Fibroblast of peridontal ligament (primary cell): Measurements from ENCODE around the gene HOXA9.

ENCODE experiments used
- DNase-seq: peaks from one replicate; pipeline ENCODE4 v3.0.0-alpha.2; 2010; ENCODE audit errors: extremely low read depth

Gene HOXA9

DNA sequence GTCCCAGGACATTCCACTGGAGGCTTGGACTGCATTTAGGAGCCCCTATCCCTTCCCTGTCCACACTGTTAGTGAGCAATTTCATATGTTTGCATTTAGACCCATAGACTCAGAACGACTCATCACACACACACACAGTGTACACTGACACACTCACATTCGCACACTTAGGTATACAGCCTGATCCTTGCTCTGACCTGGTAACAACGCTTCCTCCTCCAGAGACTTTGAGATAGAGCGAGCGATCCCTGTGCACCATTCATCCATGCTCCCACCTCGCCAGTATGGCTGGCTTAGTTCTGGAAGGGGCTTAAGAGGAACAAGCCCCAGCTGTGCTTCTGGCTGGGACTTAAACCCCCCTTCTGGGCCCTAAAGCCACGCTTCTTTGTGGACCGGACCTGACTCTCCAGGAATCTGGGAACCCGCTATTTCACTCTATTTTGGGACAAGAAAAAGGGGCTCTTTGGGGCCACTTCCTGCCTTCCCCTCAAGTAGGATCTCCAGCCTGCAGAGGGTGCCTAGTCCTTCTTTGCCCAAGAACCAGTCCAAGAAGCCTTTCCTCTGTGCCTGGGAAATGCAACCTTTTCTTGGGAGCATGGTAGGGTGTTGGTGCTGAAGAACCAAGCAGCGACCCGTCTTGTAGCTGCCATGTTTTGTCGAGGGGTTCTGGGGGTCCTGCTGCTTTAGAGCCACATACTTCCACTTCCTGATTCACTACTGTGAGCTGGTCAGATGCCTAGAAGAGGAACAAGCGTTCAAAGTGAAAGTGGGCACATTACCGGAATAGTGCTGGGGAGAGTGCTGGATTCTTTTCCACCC lies 35.6 kb upstream of the HOXA9 start:
- no peak for DNase-seq

DNA sequence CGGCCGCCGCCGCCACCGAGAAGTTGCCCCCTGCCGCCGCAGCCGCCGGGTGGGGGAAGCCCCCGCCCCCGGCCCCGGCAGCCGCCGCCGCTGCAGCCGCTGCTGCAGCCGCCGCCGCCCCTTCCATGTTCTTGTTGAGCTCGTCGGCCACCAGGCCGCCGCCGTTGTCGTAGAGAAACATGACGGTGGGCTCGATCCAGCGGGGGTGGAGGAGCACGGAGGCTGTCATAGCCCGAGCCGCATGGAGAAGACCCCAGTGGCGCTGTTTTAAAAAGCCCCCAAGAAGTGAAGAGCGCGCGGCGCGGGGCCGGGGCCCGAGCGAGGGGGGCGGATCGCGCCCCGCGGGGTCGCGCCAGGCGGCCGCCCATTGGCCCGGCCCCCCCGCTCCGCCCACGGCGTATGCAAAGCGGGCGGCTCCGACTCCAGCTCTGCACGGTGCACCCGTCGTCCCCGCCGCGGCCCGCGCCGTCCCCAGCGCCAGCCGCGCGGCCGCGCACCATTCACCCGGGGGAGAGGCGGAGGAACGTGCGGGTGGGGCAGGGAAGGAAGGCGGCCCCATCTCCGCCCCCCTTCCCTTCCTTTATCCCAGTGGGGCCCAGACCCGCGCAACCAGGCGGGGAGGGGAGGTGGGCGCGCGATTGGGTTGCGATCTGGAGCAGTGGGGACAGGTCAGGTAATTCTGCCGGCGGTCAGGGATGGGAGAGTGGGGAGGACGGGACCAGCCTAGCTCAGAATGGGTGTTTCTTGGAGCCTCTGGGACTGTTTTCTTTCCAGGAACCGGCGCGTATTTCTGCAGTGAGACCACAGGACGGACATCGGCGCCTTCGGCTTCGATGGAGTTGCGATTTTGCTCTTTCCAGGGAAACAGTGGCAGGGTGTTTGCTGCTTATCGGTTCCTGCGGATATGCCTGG lies 34.8 kb upstream of the HOXA9 start, which contains the start of gene HOXA13:
TSS of gene HOXA13 (minus strand) at position 243 of the 912 bp plus-strand sequence. CDS start at position 229, 14 bp downstream.
- DNase-seq: no peak

DNA sequence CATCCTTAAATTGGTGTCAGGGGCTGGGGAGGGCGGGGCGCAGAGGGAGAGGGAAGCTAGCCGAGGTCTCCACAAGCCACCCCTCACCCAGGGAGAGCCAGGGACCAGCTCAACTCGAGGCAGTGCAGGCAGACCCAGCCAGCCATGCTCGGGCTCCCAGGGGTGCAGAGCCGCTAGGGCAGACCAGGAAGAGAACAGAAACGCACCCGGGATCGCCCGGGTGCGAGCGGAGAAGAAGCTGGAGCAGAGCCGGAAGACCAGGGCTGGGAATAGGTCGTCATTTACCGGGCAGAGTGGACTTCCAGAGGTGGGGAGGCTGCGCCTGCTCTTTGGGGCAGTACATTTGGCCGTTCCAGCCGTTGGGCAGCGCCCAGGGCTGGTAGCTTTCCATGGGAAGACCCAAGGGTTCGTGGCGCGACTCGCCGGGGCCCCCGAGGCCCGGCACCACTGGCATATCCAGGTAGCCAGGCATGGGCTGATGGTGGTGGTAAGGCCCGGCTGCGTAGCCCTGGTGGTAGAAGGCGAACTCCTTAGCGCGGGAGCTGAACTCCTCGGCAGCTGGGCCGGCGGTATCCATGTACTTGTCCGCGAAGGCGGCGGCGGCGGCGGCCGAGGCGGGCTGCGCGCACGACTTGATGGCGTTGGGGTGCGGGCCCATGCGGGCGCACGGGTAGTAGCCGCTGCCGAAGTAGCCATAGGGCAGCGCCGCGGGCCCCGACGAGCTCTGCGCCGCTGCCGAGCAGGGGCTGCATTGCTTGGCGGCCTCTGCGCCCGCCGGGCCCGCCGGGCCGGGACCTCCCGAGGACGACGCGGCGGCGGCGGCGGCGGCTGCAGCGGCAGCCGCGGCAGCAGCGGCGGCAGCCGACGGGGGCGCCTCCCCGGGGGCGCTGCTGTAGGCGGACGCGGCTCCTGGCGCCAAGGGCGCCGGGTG lies 33.8 kb upstream of the HOXA9 start:
- no peak for DNase-seq

DNA sequence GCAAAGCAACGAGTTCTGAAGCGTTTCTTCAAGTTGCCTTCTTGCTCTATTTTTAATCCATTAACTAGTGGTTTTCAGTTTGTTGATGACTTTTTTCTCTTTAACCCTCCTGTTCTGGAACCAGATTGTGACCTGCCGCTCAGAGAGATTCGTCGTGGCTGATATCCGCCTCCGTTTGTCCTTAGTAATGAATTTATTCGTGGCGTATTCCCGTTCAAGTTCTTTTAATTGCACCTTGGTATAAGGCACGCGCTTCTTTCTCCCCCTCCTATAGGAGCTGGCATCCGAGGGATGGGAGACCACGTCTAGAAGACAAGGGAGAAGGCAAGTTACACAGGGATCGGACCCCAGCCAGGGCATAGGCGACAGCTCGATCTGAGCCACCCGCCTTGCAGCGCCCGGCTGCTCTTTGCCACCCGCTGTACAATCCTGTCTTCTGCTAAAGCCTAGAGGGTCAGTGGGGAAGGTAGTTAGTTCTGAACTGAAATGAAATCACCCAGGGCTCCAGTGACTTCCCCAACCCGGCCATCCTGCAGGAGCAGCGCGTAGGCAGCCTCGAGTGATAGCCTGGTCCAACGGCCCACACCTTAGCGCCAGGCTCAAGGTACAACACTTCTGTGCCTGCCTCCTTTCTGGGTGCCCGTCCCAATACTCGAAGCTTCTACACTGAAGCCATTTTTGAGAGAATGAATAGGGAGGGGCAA lies 33.0 kb upstream of the HOXA9 start:
- DNase-seq: no peak

DNA sequence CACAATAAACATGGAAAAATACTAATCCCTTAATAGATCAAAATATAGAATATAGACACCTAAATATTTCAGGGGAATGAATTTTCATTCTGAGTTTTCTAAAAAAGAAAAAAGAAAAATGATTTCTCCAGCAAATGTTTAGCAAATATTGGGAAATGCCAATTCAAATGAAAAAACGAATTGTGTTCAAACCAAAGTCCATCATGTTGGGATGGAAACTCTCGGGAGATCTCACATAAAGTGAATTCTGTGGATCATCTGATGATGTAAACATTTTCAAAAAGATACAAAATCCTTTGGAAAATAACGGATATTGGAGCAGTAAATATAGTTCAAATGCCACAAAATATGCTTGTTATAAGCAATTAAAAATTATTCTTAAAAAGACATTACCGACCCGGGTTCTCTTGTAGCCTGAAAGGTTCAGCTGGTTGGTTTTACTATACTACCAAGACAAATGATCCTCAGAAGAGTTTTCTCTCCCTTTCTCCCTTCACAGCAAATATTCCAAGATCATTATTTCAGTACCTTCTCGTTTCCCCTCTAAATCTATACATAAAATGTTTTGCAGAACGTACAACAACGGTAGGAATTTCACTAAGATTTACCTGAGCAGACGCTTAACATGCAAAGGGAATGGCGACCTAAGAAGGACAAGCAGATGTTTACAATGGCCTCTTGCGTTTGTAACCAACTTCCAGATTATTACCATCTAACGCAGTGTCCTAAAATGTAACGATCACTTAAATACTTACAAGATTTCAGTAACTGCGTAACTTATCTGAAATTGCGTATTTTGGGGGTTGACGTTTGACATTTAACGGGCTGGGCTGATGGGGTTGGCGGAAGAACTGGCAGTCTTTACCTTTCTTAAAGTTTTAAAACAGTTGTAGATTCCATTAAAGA lies 32.1 kb upstream of the HOXA9 start:
- no peak for DNase-seq

DNA sequence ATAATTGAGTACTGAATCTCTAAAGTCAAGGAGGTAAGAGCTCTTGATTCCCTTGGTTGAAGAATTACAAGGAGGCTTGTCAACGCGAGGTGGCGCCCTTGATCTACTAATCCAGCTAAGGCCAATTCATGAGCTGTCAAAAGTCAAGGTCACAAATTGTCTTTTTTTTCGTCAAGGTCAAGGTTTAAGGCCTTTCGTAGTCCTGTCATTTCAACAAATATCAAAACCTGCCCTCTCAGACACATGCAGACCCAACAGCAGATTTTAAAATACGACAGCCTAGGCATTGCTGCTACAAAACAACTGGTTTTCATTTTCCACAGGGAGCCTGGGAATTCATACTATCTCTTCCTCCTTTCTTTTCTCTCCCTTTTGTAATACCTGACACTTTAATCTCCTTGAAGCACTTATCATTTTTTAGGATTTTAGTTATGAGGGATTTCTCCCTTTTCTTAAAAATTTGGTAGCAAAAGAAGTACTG lies 31.0 kb upstream of the HOXA9 start:
- peak; percentile 83 for DNase-seq

DNA sequence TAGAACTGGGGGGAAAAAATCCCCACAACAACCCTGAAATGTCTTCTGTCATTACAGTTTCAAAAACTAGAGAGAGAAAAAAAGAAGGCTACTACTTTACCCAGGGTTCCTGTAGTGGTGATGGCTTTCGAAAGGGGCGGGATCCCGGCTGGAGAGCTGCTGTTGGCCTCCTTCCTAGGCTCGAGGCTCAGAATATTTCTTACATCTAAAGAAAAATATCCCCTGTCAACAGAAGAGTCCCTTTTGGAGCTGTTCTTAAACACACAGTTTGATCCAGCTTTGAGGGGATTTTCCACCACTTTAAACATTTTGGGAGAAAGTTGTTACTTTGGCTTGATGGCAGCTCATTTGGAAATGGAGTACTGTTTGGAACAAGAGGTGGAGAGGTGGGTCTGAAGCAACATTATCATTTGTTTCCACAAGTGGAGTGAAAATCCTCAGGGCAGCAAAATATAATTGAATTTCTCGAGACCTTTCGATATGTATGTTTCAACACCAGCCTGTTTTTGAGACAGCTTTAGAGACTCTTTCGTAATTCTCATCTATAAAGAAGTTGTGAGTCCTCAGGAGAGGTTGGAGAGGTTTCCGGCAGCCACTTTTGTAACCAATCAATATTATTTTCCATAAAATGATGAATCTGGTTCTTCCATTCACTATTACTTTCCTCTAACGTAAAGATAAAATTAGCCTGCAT lies 29.5 kb upstream of the HOXA9 start:
- no peak for DNase-seq

DNA sequence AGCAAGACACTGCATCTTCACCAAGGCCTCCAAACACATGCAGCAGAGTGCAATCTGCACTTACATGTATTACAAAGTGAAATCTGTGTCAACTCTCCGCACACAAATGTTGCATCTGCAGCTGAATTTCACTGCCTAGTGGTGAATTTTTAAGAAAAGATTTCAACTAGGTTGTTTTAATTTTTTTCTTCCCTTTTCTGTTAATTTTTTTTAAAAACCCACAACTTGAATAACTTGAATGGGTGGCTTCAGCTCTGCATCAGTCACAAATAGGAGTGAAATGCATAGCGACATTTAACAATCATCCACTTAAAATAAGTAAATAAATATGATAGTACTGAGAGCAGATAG lies 28.6 kb upstream of the HOXA9 start:
- DNase-seq: no peak

DNA sequence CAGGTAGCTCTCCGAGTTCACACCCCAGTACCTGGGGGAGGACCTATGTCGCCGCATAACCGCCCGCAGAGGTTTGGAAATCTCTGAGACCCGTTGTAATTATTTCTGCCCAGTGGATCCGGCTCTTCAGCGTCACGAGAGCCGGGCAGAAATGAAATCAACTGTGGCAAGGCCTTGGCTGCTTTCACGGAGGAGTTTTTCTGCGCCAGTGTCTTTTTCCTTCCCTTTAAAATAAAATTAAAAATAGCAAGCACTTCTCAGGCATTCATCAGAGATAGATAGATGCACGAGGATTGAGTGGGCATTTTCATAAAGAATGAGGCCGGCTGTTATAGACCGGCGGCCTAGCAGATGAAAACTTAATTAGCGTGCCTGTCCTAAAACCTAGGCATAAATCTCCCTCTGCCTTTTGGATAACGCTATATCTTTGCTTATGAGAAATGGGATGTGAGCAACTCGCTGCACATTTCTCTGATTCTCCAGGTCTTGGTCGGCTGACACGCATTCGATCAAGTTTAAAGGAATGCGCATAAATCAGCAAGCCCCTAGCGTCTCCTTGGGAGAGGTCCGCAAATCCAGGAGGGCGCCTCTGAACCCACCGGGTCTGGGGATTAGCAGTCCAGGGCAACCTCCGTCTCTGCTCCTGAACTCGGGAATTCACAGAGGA lies 28.1 kb upstream of the HOXA9 start:
- DNase-seq: no peak

DNA sequence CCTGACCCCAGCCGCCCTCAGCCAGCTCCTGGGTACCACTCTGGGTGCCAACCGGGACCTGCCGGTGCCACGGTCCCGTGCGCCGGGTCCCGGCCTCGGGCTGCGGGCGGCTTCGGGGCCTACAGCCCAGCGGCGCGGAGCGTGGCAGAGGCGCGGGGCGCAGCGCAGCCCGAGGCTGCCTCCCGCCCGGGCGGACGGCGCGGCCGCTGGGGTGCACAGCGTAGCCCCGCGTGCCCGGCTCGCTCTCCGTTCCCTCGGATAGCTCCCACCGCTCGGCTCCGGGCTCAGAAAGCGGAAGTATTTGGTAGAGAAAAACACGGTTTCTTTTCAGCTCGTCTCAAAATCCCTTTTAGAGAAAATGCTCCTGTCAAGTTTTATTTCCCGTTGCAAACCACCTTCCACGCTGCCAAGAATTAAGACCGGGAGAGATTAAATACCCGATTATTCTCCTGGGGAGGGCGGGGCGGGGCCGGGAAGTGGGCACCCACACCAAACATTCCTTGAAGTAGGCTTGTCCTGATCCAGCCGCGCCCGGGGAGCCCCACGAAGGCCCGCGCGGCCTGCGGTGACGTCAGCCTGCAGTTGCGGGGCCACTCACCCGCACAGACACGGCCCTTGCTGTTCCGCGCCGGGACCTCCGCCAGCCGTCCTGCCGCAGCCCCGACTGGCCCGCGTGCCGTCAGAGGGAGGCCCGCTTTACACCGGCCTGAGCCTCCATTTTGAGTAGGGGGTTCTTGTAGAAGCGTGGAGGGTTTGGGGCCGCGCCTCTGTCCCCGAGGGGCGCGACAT lies 27.4 kb upstream of the HOXA9 start:
- no peak for DNase-seq

DNA sequence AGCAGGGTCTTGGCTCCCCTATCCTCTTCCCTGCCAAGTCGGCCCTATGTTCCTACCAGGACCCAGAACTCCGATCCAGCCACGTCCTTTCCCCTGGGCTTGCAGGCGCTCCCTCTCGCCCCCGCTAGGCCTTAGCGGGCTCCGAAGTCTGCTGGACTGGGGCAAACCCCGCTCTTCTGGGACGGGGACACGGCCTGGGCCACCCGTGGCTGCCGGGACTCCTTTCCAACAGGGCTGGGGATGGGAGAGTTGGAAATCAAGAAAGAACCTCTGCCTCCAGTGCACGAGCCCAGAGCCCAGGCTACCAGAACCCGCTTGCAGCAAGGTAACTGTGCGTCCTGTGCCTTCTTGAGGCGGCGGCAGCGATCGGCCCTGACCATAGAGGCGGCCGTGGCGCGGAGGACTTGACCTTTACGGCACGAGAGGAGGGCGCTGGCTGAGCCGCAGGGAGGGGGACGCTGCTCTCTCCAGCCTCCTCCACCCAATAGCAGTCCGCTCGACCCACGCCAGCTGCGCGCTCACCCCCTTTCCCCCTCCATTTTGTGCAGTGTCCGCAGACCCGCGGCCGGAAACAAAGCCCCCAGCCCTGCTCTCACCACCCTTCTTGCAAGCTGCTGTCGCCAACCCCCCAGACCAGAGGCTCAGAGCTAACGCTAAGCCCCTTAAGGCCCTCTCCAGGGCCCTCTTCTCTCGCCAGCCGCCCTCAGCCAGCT lies 26.7 kb upstream of the HOXA9 start:
- DNase-seq: no peak

DNA sequence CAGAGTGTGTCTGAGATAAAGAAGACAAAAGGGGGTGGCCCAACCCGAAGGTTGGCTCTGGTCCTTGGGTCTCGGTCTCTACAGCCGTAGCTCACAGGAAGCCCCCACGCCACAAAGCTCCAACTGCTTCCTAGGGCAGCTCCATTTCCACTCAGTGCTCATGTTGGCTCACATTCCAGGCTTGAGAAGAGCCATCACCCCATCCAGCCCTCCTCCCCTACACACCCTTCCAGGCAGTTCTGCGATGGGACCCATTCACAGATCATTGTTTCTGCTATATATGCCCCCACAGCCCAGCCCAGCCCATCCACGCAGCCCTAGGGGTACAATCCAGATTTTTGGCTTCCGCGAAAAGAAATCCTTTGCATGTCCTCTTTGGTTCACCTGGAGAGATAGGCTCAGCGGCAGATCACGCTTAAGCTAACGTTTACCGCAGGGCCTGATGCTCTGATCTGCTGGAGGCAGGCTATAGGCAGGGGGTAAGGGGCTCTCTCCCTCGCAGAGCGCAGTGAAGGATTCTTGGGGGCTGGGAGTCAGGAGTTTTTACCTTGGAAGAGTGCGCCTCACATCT lies 25.9 kb upstream of the HOXA9 start:
- DNase-seq: no peak

DNA sequence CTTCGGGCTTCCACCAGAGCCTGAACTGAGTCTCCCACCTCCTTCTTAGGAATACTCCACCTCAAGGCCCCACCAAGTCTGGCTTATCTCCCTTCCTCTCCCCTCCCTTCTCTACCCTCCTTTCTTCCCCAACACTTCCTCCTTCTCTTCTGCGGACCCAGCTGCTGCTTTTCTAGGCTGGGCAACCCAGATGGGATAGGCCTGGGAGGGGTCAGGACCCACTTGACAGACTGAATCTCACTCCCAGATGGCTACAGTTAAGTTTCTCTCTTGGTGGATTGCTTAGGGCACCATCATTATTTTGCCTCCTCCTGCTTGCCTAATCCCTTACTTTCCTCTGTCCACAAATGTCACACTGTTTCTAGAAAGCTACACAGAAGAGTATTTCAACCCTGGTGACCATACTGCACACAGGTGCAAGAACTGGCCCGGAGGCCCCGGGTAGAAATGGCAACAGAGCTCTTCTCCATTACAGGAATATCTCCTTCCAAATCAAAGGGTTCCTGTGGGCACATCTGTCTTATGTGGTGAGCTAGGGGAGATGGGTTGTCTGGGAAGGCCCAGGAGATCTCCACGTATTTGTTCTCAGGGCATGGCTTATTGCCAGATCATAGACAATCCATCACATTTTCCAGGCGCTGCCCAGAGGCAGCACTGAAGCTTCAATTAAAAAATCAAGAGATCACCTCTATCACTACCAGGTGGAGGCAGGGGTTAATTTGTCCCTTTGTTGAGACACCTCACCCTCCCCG lies 24.8 kb upstream of the HOXA9 start:
- DNase-seq: no peak

DNA sequence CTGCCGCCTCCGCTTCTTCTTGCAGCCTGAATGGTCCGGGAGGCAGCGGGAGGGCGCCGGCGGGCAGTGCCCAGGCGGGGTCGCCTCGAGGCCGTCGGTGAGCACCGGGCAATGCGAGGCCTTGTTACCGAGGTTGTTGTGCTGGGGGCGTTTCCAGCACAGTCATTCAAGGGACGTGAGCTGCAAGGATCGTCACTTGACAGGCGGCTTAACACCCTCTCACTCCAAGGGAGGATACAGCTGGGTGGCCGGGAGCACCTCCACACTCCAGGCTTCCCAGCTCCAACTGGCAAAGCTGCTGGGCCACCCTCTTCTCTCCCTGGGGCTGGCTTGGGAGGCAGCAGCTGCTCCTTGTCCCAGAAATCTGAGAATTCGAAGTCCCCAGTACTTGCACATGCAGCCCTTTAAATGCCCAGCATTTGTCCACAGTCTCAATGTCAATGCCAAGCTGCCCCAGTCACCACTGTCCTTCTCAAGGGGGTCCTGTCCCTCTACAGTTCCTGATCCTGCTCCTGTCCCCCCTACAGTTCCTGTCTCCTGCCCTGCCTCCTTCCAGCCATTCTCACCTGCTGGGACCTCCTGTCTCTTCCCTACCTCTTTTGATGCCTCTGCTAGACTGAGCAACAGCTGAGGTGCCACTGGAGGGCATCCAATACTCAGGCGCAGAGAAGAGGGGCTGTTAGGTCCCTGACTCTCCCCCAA lies 24.1 kb upstream of the HOXA9 start:
- DNase-seq: no peak
